Panc1 (cell line): ENCODE results near the gene PCBP4.

Source experiments
- TCF7L2 ChIP-seq: IDR thresholded peaks from 2 replicates; pipeline ENCODE4 v1.6.1; 2011; ENCODE audit warnings: mild to moderate bottlenecking, low read depth, low read length, inconsistent platforms
- TF ChIP-seq, protein P1 (sequence below): fragments of 450-650 bp; IDR thresholded peaks from 2 replicates; pipeline ENCODE4 v1.5.1; 2017; ENCODE audit warnings: mild to moderate bottlenecking
- TF ChIP-seq, protein P2 (sequence below), 2 experiments: IDR thresholded peaks; 2 replicates each; pipeline ENCODE4 v1.6.1; 2011 to 2012; ENCODE audit warnings: low read depth in 2 of 2, control low read depth in 1 of 2, low read length in 1 of 2, mild to moderate bottlenecking in 1 of 2, moderate library complexity in 1 of 2; ENCODE audit not compliant: insufficient read depth in 1 of 2

DNA sequence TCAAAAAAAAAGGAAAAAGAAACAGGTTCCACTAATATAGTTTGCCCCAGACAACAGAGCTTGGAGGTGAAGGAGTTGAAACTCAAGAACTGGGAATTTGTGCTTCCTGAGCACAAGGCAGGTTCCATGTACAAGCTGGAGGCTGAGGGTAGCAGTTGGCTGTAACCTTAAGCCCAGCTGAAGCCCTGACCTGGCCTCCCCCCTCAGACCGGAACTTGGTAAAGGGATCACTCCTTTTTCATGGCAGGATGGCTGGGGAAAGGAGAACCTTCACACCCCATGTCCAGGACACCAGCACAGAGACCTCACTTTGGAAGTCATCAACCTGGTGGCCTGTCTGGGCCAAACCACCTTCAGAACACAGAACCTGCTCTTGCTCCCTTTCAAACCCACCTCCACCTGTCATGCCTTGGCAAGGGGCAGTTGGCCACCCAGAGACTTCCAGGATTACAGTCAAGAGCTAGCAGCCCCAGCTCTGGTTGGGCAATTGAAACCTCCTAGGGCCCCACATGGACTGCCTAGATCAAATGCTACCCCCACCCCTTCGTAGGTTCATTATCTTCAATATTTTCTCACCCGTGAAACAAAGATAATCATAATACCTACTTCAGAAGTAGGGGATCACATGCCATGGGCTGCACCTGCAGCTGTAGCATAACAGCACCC is 24.9 kb upstream of the PCBP4 start:
- TF ChIP-seq, protein P1, sequence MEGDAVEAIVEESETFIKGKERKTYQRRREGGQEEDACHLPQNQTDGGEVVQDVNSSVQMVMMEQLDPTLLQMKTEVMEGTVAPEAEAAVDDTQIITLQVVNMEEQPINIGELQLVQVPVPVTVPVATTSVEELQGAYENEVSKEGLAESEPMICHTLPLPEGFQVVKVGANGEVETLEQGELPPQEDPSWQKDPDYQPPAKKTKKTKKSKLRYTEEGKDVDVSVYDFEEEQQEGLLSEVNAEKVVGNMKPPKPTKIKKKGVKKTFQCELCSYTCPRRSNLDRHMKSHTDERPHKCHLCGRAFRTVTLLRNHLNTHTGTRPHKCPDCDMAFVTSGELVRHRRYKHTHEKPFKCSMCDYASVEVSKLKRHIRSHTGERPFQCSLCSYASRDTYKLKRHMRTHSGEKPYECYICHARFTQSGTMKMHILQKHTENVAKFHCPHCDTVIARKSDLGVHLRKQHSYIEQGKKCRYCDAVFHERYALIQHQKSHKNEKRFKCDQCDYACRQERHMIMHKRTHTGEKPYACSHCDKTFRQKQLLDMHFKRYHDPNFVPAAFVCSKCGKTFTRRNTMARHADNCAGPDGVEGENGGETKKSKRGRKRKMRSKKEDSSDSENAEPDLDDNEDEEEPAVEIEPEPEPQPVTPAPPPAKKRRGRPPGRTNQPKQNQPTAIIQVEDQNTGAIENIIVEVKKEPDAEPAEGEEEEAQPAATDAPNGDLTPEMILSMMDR, result no peak
- TF ChIP-seq, protein P2, sequence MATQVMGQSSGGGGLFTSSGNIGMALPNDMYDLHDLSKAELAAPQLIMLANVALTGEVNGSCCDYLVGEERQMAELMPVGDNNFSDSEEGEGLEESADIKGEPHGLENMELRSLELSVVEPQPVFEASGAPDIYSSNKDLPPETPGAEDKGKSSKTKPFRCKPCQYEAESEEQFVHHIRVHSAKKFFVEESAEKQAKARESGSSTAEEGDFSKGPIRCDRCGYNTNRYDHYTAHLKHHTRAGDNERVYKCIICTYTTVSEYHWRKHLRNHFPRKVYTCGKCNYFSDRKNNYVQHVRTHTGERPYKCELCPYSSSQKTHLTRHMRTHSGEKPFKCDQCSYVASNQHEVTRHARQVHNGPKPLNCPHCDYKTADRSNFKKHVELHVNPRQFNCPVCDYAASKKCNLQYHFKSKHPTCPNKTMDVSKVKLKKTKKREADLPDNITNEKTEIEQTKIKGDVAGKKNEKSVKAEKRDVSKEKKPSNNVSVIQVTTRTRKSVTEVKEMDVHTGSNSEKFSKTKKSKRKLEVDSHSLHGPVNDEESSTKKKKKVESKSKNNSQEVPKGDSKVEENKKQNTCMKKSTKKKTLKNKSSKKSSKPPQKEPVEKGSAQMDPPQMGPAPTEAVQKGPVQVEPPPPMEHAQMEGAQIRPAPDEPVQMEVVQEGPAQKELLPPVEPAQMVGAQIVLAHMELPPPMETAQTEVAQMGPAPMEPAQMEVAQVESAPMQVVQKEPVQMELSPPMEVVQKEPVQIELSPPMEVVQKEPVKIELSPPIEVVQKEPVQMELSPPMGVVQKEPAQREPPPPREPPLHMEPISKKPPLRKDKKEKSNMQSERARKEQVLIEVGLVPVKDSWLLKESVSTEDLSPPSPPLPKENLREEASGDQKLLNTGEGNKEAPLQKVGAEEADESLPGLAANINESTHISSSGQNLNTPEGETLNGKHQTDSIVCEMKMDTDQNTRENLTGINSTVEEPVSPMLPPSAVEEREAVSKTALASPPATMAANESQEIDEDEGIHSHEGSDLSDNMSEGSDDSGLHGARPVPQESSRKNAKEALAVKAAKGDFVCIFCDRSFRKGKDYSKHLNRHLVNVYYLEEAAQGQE (IDR thresholded peaks at IDR 0.05; ENCODE audit: insufficient read depth in 1 of 2, low read depth in 2 of 2, low read length in 1 of 2), result no peak
- TF ChIP-seq TCF7L2, result no peak
